OCI-LY3 (cell line): Measurements from ENCODE around the gene KIF12.

ENCODE experiments used
- H2AFZ ChIP-seq: fragments of 200-600, 300-600 bp; shearing (Covaris generic); 2 replicates; pipeline ENCODE4 v1.6.0; 2014; ENCODE audit warnings: antibody characterized with exemption, low read depth, low read length
- H3K27ac ChIP-seq: fragments of 200-600, 300-600 bp; sonication (generic); 2 replicates; pipeline ENCODE4 v1.5.1; 2014; ENCODE audit warnings: mild to moderate bottlenecking, low read length, moderate library complexity, mixed read lengths
- H3K27me3 ChIP-seq: fragments of 200-600, 300-600 bp; sonication (generic); 2 replicates; pipeline ENCODE4 v1.6.1; 2014; ENCODE audit warnings: low read depth, low read length, mixed read lengths
- H3K36me3 ChIP-seq: fragments of 200-600, 300-600 bp; sonication (generic); replicated peaks from 2 replicates; pipeline ENCODE3; 2014; ENCODE audit warnings: low read depth, low read length, mixed read lengths
- H3K4me1 ChIP-seq: fragments of 300-600, 200-600 bp; sonication (generic); 2 replicates; pipeline ENCODE4 v1.6.1; 2014; ENCODE audit warnings: low read length, mixed read lengths
- H3K4me2 ChIP-seq: fragments of 200-600, 300-600 bp; sonication (generic); 2 replicates; pipeline ENCODE4 v1.6.1; 2014; ENCODE audit warnings: low read length, mixed read lengths
- H3K4me3 ChIP-seq: fragments of 300-600, 200-600 bp; sonication (generic); 2 replicates; pipeline ENCODE4 v1.5.1; 2014; ENCODE audit warnings: antibody characterized with exemption, mild to moderate bottlenecking, low read length, moderate library complexity
- H3K79me2 ChIP-seq: fragments of 300-600, 200-600 bp; shearing (Covaris generic); 2 replicates; pipeline ENCODE4 v1.6.1; 2014; ENCODE audit warnings: mild to moderate bottlenecking, low read length, mixed read lengths
- H3K9ac ChIP-seq: fragments of 300-600, 200-600 bp; shearing (Covaris generic); 2 replicates; pipeline ENCODE4 v1.6.0; 2014; ENCODE audit warnings: mild to moderate bottlenecking, low read length, moderate library complexity
- H3K9me3 ChIP-seq: fragments of 200-600, 300-600 bp; shearing (Covaris generic); 2 replicates; pipeline ENCODE4 v1.6.1; 2014; ENCODE audit warnings: low read length, mixed read lengths; ENCODE audit not compliant: insufficient read depth
- H4K20me1 ChIP-seq: fragments of 200-600, 300-600 bp; sonication (generic); 2 replicates; pipeline ENCODE4 v1.6.1; 2016; ENCODE audit warnings: low read length, mixed read lengths; ENCODE audit not compliant: insufficient read depth
- EZH2phosphoT487 ChIP-seq: fragments of 200-600 bp; shearing (Covaris generic); IDR thresholded peaks from 2 replicates; pipeline ENCODE4 v1.6.1; 2018; ENCODE audit warnings: antibody characterized with exemption, mixed run types, low read depth
- TF ChIP-seq, protein P1 (sequence below): fragments of 200-600, 300-600 bp; sonication (generic); IDR thresholded peaks from 2 replicates; pipeline ENCODE4 v1.5.1; 2014; ENCODE audit warnings: antibody characterized with exemption, low read length, low read depth

The KIF12 gene

DNA sequence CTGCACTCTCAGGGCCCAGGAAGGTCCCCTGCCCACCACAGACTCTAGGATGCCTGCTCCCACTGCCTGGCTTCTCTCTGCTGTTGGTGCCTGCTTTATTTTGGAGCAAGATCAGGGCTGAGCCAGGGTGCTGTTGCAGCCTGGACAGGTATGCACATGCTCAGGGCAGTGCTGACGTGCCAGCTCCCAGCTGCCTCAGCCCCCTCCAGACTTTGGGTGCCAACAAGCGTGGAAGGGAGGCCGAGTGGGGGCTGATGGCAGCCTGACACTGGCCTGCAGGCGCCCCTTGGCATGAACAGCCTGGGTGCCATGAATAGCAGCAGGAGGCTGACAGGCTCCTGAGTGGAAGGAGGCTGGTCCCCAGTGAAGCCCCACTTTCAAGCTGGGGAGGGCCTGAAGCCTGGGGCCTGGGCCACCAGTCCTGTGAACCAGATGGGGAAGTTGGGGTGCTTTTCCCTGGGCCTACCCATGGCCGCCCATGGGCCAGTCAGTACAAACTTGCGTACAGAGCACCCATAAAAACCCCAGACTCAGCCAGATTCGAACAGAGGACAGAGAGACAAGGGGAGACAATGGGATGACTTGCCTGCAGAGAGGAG, 27.8 kb downstream of the KIF12 start:
- H3K4me2 ChIP-seq = no peak overlapping the region
- no peak overlapping the region for H2AFZ ChIP-seq
- no peaks in the 10 kb centered on the region for H3K4me1 ChIP-seq
- no peak for TF ChIP-seq EZH2phosphoT487
- TF ChIP-seq, protein P1, sequence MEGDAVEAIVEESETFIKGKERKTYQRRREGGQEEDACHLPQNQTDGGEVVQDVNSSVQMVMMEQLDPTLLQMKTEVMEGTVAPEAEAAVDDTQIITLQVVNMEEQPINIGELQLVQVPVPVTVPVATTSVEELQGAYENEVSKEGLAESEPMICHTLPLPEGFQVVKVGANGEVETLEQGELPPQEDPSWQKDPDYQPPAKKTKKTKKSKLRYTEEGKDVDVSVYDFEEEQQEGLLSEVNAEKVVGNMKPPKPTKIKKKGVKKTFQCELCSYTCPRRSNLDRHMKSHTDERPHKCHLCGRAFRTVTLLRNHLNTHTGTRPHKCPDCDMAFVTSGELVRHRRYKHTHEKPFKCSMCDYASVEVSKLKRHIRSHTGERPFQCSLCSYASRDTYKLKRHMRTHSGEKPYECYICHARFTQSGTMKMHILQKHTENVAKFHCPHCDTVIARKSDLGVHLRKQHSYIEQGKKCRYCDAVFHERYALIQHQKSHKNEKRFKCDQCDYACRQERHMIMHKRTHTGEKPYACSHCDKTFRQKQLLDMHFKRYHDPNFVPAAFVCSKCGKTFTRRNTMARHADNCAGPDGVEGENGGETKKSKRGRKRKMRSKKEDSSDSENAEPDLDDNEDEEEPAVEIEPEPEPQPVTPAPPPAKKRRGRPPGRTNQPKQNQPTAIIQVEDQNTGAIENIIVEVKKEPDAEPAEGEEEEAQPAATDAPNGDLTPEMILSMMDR = no peak
- no peaks in the 10 kb centered on the region for H3K36me3 ChIP-seq
- H3K9ac ChIP-seq = no peak overlapping the region
- no peaks in the 10 kb centered on the region for H3K79me2 ChIP-seq
- no peak overlapping the region for H3K4me3 ChIP-seq
- no peaks in the 10 kb centered on the region for H3K9me3 ChIP-seq
- H3K27ac ChIP-seq = no peak overlapping the region
- H4K20me1 ChIP-seq = no peaks in the 10 kb centered on the region
- H3K27me3 ChIP-seq = peaks cover 24% of the 10 kb centered on the region

- H3K27me3 ChIP-seq = peaks cover 24% of the 10 kb centered on the region
- H3K27ac ChIP-seq = no peak overlapping the region
- H3K4me1 ChIP-seq = no peaks in the 10 kb centered on the region
- no peaks in the 10 kb centered on the region for H3K36me3 ChIP-seq
- no peak for TF ChIP-seq EZH2phosphoT487
- TF ChIP-seq, protein P1 = no peak
- H3K79me2 ChIP-seq = no peaks in the 10 kb centered on the region
- H4K20me1 ChIP-seq = no peaks in the 10 kb centered on the region
- no peaks in the 10 kb centered on the region for H3K9me3 ChIP-seq
- no peak overlapping the region for H3K4me2 ChIP-seq
- no peak overlapping the region for H3K9ac ChIP-seq
- H2AFZ ChIP-seq = no peak overlapping the region
- no peak overlapping the region for H3K4me3 ChIP-seq
Observed at GRCh38 chr9:114070188-114071103, 28.6 kb downstream of the KIF12 start.

GRCh38 chr9:114069476-114070187, 29.5 kb downstream of the KIF12 start:
- Histone ChIP-seq H3K36me3 (no peaks in the 10 kb centered on the region), H3K4me2 (no peak overlapping the region), H3K79me2 (no peaks in the 10 kb centered on the region), H2AFZ (no peak overlapping the region), H4K20me1 (no peaks in the 10 kb centered on the region), H3K4me3 (no peak overlapping the region), H3K9me3 (no peaks in the 10 kb centered on the region), H3K4me1 (no peaks in the 10 kb centered on the region), H3K27ac (no peak overlapping the region), H3K27me3 (peaks cover 16% of the 10 kb centered on the region; the same call in 1 of the 2 replicates), H3K9ac (no peak overlapping the region)
- TF ChIP-seq, protein P1 = no peak
- TF ChIP-seq EZH2phosphoT487 = no peak

DNA sequence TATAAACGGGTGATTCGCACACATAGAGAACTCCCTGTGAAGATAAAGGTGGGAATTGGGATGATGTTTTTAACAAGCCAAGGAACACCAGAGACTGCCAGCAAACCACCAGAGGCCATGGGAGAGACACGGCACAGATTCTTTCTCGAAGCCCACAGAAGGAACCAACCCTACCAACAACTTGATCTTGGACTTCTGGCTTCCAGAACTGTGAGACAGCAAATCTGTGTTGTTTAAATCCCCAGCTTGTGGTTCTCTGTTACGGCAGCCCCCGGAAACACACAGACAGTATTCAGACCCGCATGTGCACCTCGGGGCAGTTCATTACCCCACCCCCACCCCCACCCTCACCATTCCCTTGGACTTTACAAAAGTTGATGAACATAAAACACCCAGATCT, 33.8 kb downstream of the KIF12 start:
- no peaks in the 10 kb centered on the region for H3K9me3 ChIP-seq
- H2AFZ ChIP-seq = no peak overlapping the region
- peaks cover 30% of the 10 kb centered on the region for H3K27me3 ChIP-seq
- no peak overlapping the region for H3K9ac ChIP-seq
- TF ChIP-seq, protein P1 = no peak
- no peak for TF ChIP-seq EZH2phosphoT487
- no peaks in the 10 kb centered on the region for H3K4me1 ChIP-seq
- no peaks in the 10 kb centered on the region for H4K20me1 ChIP-seq
- H3K79me2 ChIP-seq = no peaks in the 10 kb centered on the region
- H3K27ac ChIP-seq = no peak overlapping the region
- H3K4me3 ChIP-seq = no peak overlapping the region
- H3K36me3 ChIP-seq = no peaks in the 10 kb centered on the region
- H3K4me2 ChIP-seq = no peak overlapping the region
